GM18526 (cell line): ENCODE data around the gene BCAS1.

ENCODE experiments used
- POLR2A ChIP-seq: IDR thresholded peaks from 3 replicates; pipeline ENCODE4 v1.6.1; 2011; ENCODE audit not compliant: insufficient read length; ENCODE audit errors: extremely low read depth

BCAS1 gene

GRCh38 chr20:53917145-53918019 is 153.0 kb downstream of the BCAS1 start:
- no peak for TF ChIP-seq POLR2A

GRCh38 chr20:53916173-53916512 is 154.3 kb downstream of the BCAS1 start:
- TF ChIP-seq POLR2A: no peak

GRCh38 chr20:53915446-53916172 is 154.8 kb downstream of the BCAS1 start:
- TF ChIP-seq POLR2A: no peak

- no peak for TF ChIP-seq POLR2A
Observed at GRCh38 chr20:53914781-53915445, 155.5 kb downstream of the BCAS1 start.

- TF ChIP-seq POLR2A: no peak
Observed at GRCh38 chr20:53914091-53914780, 156.2 kb downstream of the BCAS1 start.

GRCh38 chr20:53911301-53911700 is 159.1 kb downstream of the BCAS1 start:
- TF ChIP-seq POLR2A: no peak

- no peak for TF ChIP-seq POLR2A
Observed at GRCh38 chr20:53910351-53911002, 159.9 kb downstream of the BCAS1 start.

GRCh38 chr20:53907968-53908751 is 162.2 kb downstream of the BCAS1 start:
- no peak for TF ChIP-seq POLR2A

GRCh38 chr20:53905820-53906191 is 164.6 kb downstream of the BCAS1 start:
- no peak for TF ChIP-seq POLR2A

GRCh38 chr20:53905019-53905819 is 165.2 kb downstream of the BCAS1 start:
- TF ChIP-seq POLR2A: no peak

- TF ChIP-seq POLR2A: no peak
Observed at GRCh38 chr20:53904261-53904660, 166.1 kb downstream of the BCAS1 start.

- TF ChIP-seq POLR2A: no peak
Observed at GRCh38 chr20:53903652-53903987, 166.8 kb downstream of the BCAS1 start.

GRCh38 chr20:53902968-53903651 is 167.3 kb downstream of the BCAS1 start:
- TF ChIP-seq POLR2A: no peak
